Jurkat, Clone E6-1 (cell line): ENCODE results near the gene CHST14.
A peak's percentile ranks its signal among the peaks of the same experiment; 100 is the strongest.

Experiments
- DNase-seq: peaks from one replicate; pipeline ENCODE4 v3.0.0-alpha.2; 2011; ENCODE audit warnings: low read depth, low spot score
- H3K4me3 ChIP-seq: 2 replicates; pipeline ENCODE4 v1.5.1; 2011; ENCODE audit warnings: mild to moderate bottlenecking, low read length, control low read depth, moderate library complexity

CHST14 gene

DNA sequence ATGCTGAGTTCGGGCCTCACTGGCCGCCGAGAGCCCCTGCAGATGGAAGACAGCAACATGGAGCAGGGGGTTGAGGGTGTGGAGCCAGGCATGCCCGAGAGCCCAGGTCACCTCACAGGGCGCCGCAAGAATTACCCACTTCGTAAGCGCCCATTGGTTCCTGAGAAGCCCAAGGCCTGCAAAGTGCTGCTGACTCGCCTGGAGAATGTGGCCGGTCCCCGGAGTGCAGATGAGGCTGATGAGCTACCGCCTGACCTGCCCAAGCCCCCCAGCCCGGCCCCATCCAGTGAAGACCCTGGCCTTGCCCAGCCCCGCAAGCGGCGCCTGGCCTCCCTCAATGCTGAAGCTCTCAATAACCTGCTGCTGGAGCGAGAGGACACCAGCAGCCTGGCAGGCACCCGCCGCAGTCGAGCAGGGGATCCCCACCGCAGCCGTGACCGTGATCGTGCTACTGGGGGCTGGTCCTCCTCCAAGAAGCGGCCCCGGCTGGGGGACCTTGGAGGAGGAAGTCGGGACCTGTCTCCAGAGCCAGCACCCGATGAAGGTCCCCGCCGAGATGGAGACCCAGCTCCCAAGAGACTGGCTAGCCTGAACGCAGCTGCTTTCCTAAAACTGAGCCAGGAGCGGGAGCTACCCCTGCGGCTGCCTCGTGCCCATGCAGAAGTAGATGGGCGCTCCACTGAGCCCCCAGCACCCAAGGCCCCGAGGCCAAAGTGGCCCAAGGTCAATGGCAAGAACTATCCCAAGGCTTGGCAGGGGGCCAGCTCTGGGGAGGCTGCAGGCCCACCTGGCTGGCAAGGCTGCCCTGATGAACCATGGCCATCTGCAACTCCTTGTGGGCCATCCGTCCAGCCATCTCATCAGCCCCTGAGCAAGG is 12.1 kb upstream of the CHST14 start:
- H3K4me3 ChIP-seq, result no peak overlapping the region
- DNase-seq, result no peak

DNA sequence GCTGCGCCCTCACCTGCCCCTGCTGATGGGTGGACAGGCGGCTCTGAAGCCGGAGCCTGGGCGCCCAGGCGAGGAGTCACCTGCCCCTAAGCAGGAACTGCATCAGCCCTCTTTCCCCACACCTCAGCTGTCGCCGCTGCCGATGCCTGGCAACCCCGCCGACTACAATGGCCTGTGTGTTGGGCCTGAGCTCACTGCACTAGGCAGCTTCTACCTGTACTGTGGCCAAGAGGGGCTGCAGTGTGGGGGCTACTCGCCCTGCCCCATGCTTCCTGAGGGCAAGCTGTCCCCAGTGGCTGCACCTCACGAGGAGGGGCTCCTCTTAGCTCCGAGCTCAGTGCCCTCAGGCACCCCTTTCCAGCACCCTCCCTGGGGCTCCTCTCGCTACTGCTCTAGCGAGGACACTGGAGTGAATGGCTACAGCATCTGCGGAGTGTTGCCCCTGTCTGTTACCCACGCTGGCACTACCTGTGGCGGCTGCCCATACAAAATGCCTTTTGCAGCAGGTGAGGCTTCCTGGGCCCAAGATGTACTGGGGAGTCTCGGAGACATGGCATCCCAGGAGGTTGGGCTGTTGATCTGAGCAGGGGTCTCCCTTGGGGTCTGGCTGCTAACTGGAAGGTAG is 11.3 kb upstream of the CHST14 start:
- no peak overlapping the region for H3K4me3 ChIP-seq
- DNase-seq, result no peak

DNA sequence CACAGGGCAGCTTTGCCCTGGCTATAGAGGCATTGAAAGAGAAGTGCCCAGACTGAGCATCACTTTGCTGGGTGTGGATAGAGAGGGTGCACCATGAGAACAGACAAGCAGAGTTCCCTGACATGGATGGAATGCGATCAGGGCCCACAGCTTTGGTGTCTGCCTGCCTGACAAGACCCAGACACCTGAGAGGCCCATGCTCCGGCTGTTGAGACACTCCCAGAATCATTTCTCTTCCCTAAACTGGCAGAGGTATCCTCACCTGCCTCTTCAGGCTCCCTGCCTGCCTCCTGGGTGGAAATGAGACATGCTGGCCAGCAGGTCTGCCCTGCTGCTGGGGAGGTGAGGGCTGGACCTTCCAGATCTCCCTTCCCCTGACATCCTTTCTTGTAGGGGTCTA is 10.4 kb upstream of the CHST14 start:
- H3K4me3 ChIP-seq, result no peak overlapping the region
- DNase-seq, result no peak

DNA sequence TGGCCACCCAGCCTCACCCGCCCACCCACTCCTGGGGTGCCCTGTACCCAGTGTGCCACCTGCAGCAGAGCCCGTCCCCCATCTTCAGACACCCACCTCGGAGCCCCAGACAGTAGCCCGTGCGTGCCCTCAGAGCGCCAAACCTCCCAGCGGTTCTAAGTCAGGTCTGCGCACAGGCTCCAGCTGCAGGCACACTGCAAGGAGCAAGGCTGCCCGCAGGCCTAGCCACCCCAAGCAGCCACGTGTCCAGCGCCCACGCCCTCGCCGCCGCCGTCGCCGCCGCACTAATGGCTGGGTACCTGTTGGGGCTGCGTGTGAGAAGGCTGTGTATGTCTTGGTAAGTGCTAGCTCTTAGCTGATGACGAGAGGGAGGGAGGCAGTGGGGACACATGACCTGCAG is 8.8 kb upstream of the CHST14 start:
- DNase-seq, result no peak
- H3K4me3 ChIP-seq, result no peak overlapping the region

DNA sequence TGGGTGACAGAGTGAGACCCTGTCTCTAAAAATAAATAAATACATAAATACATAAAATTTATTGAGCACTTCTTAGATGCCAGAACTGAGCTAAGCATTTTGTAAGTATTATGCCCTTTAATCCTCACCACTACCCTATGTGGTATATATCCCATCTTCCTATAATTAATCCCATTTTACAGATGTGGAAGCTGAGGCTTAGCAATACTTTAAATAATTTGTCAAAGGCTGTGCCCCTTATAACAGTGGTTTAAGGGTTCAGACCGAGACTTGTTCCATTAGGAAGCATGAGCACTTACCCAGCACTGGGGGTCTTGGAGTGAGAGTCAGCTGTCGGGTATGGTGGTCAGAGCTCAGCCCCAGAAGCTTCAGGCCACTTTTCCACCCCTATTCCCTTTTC is 7.5 kb upstream of the CHST14 start:
- H3K4me3 ChIP-seq, result no peak overlapping the region
- DNase-seq, result no peak

DNA sequence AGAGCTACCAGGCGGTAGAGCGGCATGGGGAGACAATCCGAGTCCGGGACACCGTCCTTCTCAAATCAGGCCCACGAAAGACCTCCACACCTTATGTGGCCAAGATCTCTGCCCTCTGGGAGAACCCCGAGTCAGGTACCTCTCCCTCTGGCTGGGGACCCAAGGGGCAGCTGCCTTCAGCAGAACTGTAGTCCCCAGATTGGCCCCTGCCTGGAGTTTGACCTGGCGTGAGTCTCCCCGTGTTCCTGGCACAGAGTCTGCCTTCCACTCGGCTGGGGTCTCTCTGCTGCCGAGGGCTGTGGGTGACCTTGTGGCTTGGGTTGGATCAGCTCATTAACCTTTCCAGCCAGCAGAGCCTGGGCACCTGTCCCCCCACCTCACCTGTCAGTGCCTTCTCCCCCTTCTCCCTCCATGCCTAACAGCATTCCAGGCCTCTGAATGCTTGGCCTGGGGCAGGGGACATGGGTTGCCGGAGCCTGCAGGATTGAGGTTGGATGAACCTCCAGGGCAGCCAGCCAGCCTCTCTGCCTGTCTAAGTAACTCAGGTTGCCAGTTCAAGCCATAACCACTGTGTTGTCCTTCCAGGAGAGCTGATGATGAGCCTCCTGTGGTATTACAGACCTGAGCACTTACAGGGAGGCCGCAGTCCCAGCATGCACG is 6.8 kb upstream of the CHST14 start:
- DNase-seq, result no peak
- H3K4me3 ChIP-seq, result no peak overlapping the region

DNA sequence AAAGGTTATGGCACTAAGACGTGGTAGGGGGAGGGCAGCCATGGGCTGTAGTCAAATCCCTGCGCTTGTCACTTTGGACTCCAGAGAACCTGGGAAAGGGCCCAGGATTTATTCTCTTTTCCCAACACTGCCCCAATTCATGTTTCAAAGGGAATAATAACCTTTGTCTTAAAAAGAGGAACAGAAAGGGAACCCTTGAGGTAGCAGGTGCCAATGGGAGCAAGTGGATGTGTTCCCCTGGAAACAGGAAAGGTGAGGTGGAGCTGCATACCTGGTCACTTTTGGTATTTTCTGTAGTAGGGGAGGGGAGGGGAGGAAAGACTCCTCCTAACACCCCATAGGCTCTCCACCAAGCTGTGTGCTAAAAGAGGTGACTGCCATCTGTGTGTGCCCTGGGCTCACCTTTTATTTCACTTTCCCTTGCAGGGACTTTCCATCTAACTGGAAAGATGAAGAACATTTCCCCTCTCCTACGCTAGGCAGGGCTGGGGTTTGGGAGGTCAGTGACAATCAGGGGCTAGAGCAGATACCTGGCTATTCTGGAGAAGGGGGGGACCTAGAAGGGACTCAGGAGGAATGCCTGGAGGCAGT is 6.1 kb upstream of the CHST14 start:
- no peak overlapping the region for H3K4me3 ChIP-seq
- DNase-seq, result no peak

DNA sequence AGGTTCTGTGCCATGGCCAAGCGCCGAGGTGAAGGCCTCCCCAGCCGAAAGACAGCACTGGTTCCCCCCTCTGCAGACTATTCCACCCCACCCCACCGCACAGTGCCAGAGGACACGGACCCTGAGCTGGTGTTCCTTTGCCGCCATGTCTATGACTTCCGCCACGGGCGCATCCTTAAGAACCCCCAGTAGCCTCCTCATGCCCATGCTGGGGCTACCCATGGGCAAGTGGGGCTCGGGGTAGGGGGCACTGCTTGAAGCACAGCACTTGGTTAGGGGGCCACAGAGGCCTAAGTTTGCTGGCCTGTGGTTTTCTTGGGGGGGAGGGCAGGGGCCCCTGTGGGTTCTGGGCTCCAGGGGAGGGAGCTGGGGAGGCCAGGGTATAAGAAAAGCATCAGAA is 4.8 kb upstream of the CHST14 start:
- DNase-seq, result no peak
- H3K4me3 ChIP-seq, result no peak overlapping the region

DNA sequence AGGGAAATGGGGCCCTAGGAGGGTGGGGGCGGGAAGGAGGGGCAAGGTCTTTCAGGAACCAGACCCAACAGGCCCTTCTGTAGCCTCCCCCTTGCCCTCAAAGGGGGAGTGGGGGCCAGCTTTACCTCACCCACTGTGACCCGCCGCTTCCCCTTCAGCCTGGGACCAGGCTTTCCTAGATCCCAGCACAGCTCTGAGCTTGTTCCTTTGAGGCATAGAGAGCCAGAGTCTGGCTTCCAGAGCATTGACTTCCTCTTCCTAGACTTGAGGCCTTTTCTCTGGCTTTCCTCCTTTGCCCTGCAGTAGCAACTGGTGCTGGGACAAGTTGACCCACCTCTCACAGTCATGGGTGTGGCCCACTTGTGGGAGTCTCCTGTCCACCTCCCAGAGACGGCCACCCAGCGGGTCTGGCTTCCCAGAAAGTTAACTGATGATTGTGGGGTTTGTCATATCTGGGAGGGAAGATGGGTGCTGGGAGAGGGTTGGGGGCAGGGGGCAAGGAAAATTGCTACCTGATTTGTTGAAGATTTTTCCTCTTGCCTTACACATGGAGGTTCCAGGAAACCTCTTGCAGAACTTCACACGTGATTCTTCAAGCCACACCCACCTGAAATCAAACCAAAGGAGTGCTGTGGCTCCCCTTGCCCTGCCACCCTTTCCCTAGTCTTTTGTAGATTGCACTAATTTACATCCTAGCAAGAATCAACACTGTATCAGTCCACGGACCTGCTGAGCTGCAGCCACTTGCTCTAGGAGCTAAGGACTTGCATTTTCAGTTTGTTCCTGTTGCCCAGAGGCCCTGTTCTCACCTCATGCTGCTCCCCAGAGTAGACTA is 4.1 kb upstream of the CHST14 start:
- no peak for DNase-seq

DNA sequence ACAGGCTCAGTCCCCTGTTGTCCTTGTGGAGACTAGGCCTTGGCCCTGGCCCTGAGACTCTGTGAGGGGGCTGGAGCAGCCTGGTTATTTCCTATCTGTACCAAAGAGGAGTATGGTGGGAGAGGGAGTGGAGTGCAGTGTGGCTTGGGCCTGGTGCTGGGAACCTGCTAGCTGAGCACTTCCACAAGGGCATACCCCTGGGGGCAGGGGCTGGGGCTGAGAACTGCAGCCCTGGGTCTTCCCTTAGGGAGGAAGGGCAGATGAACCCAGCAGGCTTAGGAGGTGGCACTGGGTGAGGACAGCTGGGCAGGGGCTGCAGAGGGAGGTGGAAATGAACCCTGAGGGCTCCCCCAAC is 3.5 kb upstream of the CHST14 start:
- no peak for DNase-seq
- no peak overlapping the region for H3K4me3 ChIP-seq

More for the DNA sequence above, 4.1 kb upstream of the CHST14 start:
- H3K4me3 ChIP-seq, result no peak overlapping the region

DNA sequence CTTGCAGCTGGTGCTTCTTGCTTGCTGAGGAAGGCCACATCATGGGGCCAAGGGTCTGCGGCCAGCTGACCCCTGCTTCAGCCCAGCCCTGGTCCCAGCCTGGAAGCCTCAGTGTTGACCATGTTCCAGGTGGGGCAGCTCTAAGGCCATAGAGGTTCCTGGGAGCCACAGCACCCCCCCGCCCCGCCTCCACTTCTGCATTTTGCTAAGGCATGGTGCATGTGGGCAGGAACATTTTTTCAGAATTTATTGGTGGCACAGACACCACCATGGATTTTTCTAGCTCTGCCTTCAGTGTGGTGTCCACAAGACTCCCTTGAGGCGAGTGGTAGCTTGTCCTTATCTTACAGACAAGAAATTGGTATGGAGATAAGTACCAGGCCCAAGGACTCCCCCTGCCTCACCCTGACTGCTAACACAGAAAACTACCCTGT is 1.9 kb upstream of the CHST14 start:
- DNase-seq, result no peak
- no peak overlapping the region for H3K4me3 ChIP-seq

DNA sequence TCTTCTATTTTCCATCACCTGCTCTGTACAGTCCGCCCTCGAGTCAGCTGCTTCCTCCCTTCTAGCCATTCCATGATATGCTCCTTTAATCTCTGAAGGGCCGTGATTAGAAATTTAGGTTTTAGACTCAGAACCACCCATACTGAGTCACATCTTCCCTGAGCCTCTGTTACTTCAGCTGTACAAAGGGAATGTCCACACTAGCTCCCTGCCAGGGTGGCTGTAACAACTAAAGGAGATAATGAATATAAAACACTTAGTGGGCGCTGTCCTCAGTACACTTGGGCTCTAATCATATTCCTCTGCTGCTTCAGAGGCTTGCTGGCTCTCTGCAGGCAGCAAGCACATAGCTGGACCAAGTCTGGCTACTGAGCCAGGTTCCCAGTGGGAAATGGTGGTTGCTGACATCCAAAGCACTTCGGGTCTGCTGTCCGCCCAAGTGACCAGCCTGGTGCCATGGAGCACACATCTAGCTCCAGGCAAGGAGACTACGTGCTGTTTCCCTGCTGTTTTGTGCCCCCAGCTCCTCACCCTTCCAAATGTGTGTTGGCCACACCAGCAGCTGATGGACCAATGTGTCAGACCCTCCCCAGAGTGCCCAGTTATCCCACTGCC is 901 bp upstream of the CHST14 start:
- no peak overlapping the region for H3K4me3 ChIP-seq
- DNase-seq, result no peak

DNA sequence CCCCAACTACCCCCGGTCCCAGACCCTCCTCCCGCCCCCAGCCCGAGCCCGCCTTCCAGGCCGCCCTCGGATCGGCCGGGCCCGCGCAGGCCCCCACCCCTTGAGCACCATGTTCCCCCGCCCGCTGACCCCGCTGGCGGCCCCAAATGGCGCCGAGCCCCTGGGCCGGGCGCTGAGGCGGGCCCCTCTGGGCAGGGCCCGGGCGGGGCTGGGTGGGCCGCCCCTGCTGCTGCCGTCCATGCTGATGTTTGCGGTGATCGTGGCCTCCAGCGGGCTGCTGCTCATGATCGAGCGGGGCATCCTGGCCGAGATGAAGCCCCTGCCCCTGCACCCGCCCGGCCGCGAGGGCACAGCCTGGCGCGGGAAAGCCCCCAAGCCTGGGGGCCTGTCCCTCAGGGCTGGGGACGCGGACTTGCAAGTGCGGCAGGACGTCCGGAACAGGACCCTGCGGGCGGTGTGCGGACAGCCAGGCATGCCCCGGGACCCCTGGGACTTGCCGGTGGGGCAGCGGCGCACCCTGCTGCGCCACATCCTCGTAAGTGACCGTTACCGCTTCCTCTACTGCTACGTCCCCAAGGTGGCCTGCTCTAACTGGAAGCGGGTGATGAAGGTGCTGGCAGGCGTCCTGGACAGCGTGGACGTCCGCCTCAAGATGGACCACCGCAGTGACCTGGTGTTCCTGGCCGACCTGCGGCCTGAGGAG is 472 bp downstream of the CHST14 start:
- no peak for DNase-seq
- H3K4me3 ChIP-seq, result peak overlapping the region; percentile 68

DNA sequence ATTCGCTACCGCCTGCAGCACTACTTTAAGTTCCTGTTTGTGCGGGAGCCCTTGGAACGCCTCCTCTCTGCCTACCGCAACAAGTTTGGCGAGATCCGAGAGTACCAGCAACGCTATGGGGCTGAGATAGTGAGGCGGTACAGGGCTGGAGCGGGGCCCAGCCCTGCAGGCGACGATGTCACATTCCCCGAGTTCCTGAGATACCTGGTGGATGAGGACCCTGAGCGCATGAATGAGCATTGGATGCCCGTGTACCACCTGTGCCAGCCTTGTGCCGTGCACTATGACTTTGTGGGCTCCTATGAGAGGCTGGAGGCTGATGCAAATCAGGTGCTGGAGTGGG is 995 bp downstream of the CHST14 start:
- DNase-seq, result no peak

DNA sequence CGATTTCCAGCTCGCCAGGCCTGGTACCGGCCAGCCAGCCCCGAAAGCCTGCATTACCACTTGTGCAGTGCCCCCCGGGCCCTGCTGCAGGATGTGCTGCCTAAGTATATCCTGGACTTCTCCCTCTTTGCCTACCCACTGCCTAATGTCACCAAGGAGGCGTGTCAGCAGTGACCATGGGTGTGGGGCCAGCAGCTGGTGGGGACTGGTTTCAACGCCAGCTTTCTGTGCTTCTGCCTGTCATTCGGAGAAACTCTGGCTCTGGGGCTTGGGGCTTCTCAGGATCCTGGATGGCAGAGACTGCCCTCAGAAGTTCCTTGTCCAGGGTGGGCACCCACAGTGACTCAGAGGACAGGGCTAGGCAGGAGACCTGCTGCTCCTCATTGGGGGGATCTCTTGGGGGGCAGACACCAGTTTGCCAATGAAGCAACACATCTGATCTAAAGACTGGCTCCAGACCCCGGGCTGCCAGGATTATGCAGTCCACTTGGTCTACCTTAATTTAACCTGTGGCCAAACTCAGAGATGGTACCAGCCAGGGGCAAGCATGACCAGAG is 1.5 kb downstream of the CHST14 start:
- no peak for DNase-seq
- peak overlapping the region; percentile 68; the same call in 1 of the 2 replicates for H3K4me3 ChIP-seq

More for the DNA sequence above, 995 bp downstream of the CHST14 start:
- H3K4me3 ChIP-seq, result peak overlapping the region; percentile 68

DNA sequence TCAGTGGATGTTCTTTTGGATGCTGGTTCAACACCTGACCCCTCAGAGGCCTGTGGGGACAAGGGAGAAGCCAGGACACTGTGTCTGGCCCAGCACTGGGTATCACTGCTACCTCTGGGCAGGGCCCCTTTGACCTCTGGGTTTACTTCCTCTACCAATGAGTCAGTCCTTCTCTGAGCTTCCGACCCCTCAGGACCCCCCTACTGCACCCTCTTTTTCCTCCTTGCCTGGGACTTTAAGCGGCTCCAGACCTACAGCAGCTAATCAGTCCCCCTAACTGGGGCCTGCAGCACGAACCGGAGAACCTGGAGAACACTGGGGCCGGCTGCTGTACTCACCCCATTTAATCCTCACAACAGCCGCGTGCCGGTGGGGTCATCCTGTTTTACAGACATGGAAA is 3.8 kb downstream of the CHST14 start:
- DNase-seq, result no peak
- no peak overlapping the region for H3K4me3 ChIP-seq

DNA sequence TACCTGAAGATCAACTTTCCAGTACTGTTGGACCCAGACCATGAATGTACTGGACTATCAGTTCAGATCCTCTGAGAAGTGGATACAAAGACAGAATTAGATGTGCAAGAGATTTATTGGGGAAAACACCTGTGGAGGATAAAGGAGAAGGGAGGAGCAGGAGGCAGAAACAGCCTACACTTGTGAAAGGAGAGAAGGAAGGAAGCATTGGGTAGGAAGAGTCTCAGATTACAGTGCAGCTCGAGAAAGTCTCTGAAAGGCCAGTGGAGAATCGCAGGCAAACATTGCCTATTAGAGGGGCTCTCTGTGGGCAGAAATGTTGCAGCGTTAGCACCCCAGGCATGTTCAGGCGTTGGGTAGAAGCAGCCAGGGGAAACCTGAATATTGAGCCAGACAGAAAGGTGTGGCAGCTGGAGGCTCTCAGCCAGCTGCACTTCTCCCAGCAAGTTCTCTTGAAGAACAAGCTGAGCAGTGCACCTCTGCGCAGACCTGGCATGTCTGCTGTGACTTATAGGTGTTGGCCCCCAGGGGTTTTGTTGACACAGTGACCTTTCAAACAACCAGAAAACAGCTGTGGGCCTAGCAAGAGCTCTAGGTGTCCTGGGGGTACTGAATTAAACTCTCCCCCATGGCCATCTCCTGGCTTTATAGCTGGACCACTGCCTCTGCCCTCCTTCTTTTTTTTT is 7.0 kb downstream of the CHST14 start:
- DNase-seq, result no peak
- no peak overlapping the region for H3K4me3 ChIP-seq
